Heart right ventricle (tissue), 16 donors: Measurements from ENCODE around the gene FAM168A. TPM values are rescaled to one million over a fixed set of nuclear protein-coding genes. Genes with fewer than 3 reads are reported as not detected.
"Not testable (repeated sequence)": the region's sequence is repeated elsewhere in the genome, so short reads cannot be mapped to it uniquely, and the experiment has no call there.

Experiments used
- ATAC-seq, 8 donors: fragments of 200-7000 bp; cut with Tn5 transposase; one replicate each; pipeline ENCODE4 v1.9.1; 2020; ENCODE audit warnings: mild to moderate bottlenecking in 8 of 8, moderate library complexity in 8 of 8, moderate number of reproducible peaks in 1 of 8
- DNase-seq, 2 donors: peaks; one replicate each; pipeline ENCODE4 v3.0.0-alpha.2; 2020
- H3K27ac ChIP-seq, 10 donors: fragments of 200-600 bp; sonication (generic) in 2 of 10; one replicate each; pipeline versions ENCODE4 v1.5.0 to v1.8.0; 2020 to 2022; ENCODE audit warnings: mild to moderate bottlenecking in 3 of 10
- H3K27me3 ChIP-seq, 7 donors: fragments of 200-600 bp; one replicate each; pipeline ENCODE4 v1.8.0; 2021 to 2022; ENCODE audit warnings: mild to moderate bottlenecking in 2 of 7
- H3K36me3 ChIP-seq, 9 donors: fragments of 200-600 bp; sonication (generic) in 1 of 9; one replicate each; pipeline versions ENCODE4 v1.5.0 to v1.8.0; 2020 to 2022; ENCODE audit warnings: mild to moderate bottlenecking in 2 of 9
- H3K4me1 ChIP-seq, 9 donors: fragments of 200-600 bp; sonication (generic) in 1 of 9; one replicate each; pipeline versions ENCODE4 v1.5.0 to v1.8.0; 2020 to 2022; ENCODE audit warnings: mild to moderate bottlenecking in 4 of 9
- H3K4me3 ChIP-seq, 10 donors: fragments of 200-600 bp; sonication (generic) in 2 of 10; one replicate each; pipeline versions ENCODE4 v1.5.0 to v1.8.0; 2020 to 2022; ENCODE audit warnings: mild to moderate bottlenecking in 7 of 10, moderate library complexity in 2 of 10
- H3K9me3 ChIP-seq, 11 donors: fragments of 200-600 bp in 10 of 11; sonication (generic) in 2 of 11; one replicate each; pipeline versions ENCODE4 v1.5.0 to v1.8.0; 2013 to 2022; ENCODE audit warnings: mild to moderate bottlenecking in 2 of 11, control low read depth in 1 of 11, moderate library complexity in 1 of 11
- CTCF ChIP-seq, 9 donors: fragments of 200-600 bp; sonication (generic) in 2 of 9; IDR thresholded peaks; one replicate each; pipeline versions ENCODE4 v1.5.0 to v1.8.0; 2021 to 2022; ENCODE audit warnings: antibody characterized with exemption in 9 of 9, mild to moderate bottlenecking in 5 of 9, moderate library complexity in 1 of 9
- WGBS, 2 donors: extraction: QIAGEN DNeasy Blood & Tissue Kit; methylation state at CpG; one replicate each; pipeline ENCODE4 v1.1.7; 2013; ENCODE audit warnings: inconsistent platforms in 1 of 2; 5-methylcytosine and 5-hydroxymethylcytosine counted together
- intact Hi-C, 10 donors: fragments of 100-400 bp; cut with DNase I; formaldehyde crosslinking; loops; one replicate each; pipeline versions ENCODE4 v1.11.1 to v1.14.2; 2022
- polyA plus RNA-seq, 2 donors: library from polyadenylated mRNA; stranded (reverse); fragments of 200-250 nt; gene quantifications; one replicate each; pipeline ENCODE4 v1.2.3, GENCODE V29; 2013
- total RNA-seq, 10 donors: library from RNA; stranded (reverse); fragmentation: NEBNext Ultra II Directional in 3 of 10; extraction: Animal tissue kit (Norgen Biotek cat#: 25700) in 3 of 10; gene quantifications; one replicate each; pipeline versions ENCODE4 v1.2.1 to v1.2.4, GENCODE V29; 2021 to 2023
- donor health status: Arrhythmogenic right ventricular cardiomyopathy.
- donor health status: ischemic (EF 13 %, LVEDD 7.1; RV severe dilation, severe dysfunction).
- donor health status: healthy with polysubstance abuse.
- donor health status: DM: no; HTN: yes; CAD: no.
- donor health status: DM: no; HTN: no; CAD: no.
- donor health status: ischemic (EF 25% LVEDD 6.9; RV normal size, moderate dysfunction).
- donor health status: ischemic (EF 25% LVEDD 5.7; RV mildly dilated, moderate dysfunction).
- donor health status: healthy.
- donor health status: DM: yes; HTN: yes; CAD: no.
- donor health status: Ischemic cardiomyopathy.
- donor health status: ischemic (EF 35%, LVEDD 5.7; RV mildly dilated, moderate dysfunction).
- donor health status: nonischemic (EF 11% LVEDD 7.7; RV severe dilation, severe dysfunction).
- donor health status: DM: yes; HTN: yes; CAD: no.
- donor health status: PGD.
- donor health status: ischemic (EF 29% LVEDD 5.4; RV normal size, mild dysfunction).
- donor health status: nonischemic (EF 23%, LVEDD 6.1; RV moderate dilation, normal function).

Gene FAM168A
- total and polyA plus RNA-seq, 12 donors = 7.9 to 37.1 (median 31.8) TPM

GRCh38 chr11:73451896-73452295, 146.0 kb downstream of the FAM168A start:
- ATAC-seq = no peak
- H3K27me3 ChIP-seq = no peaks in the 10 kb centered on the region
- DNase-seq = no peak
- no peaks in the 10 kb centered on the region for H3K9me3 ChIP-seq
- H3K4me3 ChIP-seq = no peak overlapping the region
- H3K4me1 ChIP-seq = peaks cover 0 to 28% (median 4%) of the 10 kb centered on the region in 9 donors
- TF ChIP-seq CTCF (IDR thresholded peaks at IDR 0.05) = no peak
- intact Hi-C loops = no loop called here
- no peak overlapping the region for H3K27ac ChIP-seq
- H3K36me3 ChIP-seq = no peaks in the 10 kb centered on the region

DNA sequence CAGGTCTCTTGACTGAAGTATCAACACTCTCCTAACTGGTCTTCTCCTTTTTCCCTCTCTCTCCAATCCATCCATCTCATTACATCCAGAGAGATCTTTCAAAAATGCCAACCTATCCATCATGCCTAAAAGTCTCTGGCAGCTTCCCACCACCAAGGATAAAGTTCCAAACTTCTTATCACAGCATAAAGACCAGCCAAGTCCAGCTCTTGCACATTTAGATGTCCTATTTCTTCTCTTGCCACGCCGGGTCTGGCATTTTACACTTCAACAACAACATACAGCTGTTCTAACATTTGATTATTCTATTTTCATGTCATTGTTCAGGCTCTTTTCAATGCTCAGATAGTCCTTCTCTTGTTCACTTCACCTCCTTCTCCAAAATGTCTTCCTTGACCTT, 151.1 kb downstream of the FAM168A start:
- 36 to 66% methylated on average over 2 of the region's 2 CpGs for WGBS, 2 donors
- TF ChIP-seq CTCF (IDR thresholded peaks at IDR 0.05) = no peak
- ATAC-seq (peak in 2 of 8 donors; percentile 51), DNase-seq (no peak)
- Histone ChIP-seq H3K4me1 (peaks cover 0 to 29% (median 17%) of the 10 kb centered on the region in 9 donors), H3K4me3 (no peak overlapping the region), H3K36me3 (no peaks in the 10 kb centered on the region), H3K27ac (peak overlapping the region in 1 of 10 donors; percentile 15), H3K27me3 (no peaks in the 10 kb centered on the region), H3K9me3 (no peaks in the 10 kb centered on the region)
- intact Hi-C loops = no loop called here

GRCh38 chr11:73445980-73446379, 151.9 kb downstream of the FAM168A start:
- TF ChIP-seq CTCF (IDR thresholded peaks at IDR 0.05) = no peak
- no peak for ATAC-seq
- Histone ChIP-seq H3K4me1 (peaks cover 0 to 29% (median 17%) of the 10 kb centered on the region in 9 donors), H3K27me3 (no peaks in the 10 kb centered on the region), H3K9me3 (no peaks in the 10 kb centered on the region), H3K36me3 (no peaks in the 10 kb centered on the region), H3K27ac (no peak overlapping the region), H3K4me3 (no peak overlapping the region)
- intact Hi-C loops = no loop called here
- DNase-seq = no peak

DNA sequence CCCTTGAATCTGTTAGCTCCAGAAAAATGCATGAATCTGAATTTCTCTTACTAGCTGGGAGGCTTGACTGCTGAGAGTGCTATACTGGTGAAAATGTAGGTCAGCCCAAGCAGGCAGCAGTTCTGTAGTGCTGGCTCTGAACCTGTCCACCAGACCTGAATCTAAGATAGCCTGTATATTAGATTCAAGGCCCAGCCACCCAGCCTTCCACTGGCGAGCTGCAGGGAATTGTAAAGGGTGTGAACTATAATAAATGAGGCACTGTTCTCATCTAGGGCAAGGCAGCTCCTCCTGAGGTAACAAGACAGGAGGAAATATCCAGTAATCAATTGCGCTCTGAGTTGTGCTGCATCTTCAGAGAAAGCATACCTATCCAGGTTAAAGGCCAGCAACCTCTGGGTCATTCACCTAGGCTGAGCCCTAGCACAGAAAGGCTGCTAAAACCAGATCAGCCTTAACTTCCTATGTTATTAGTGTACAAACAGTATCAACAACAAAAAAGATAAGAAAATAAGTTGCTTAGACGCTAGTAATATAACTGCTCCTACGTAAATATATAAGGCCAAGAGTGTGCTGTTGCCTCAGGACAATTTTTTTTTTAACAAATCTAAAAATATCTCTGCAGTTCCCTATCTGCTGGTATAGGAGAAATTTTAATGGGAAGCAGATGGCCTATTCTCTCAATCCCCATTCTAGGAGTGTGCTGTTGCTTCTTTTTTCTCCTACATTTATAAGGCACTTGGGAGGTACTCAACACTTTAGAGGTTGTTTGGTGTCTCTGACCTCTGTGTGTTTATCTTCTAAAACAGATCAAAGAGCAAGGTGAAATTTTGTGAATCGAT, 158.7 kb downstream of the FAM168A start:
- Histone ChIP-seq H3K27ac (peak overlapping the region in 3 of 10 donors; percentile 19 to 49 (median 31)), H3K4me1 (peaks cover 0 to 42% (median 31%) of the 10 kb centered on the region in 9 donors), H3K4me3 (no peak overlapping the region), H3K9me3 (no peaks in the 10 kb centered on the region), H3K36me3 (no peaks in the 10 kb centered on the region), H3K27me3 (no peaks in the 10 kb centered on the region)
- TF ChIP-seq CTCF (IDR thresholded peaks at IDR 0.05) = no peak
- ATAC-seq = peak in 3 of 8 donors; percentile 27 to 63 (median 55)
- WGBS, 2 donors = 65 to 75% methylated on average over 5 of the region's 5 CpGs
- DNase-seq = no peak
- intact Hi-C loops = no loop called here

DNA sequence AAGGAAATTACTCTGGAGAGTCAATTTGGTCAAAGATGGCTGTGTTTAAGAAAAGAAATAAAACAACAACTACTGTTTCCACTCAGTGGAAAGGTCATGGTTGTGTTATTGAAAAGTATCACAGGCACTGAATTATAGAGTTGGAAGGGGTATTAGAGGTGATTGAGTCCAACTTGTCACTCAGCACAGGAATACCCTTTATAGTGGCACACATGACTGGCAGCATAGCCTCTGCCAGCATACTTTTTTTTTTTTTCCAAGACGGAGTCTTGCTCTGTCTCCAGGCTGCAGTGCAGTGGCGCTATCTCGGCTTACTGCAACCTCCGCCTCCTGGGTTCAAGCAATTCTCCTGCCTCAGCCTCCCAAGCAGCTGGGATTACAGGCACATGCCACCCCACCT, 161.1 kb downstream of the FAM168A start:
- WGBS, 2 donors = 85 to 86% methylated on average over 4 of the region's 4 CpGs
- not testable (repeated sequence) for DNase-seq

More for the DNA sequence above, 161.1 kb downstream of the FAM168A start:
- H3K36me3 ChIP-seq, intact Hi-C loops, H3K4me3 ChIP-seq, H3K27me3 ChIP-seq, ATAC-seq, H3K9me3 ChIP-seq: not testable (repeated sequence)
- Histone ChIP-seq H3K4me1 (peaks cover 0 to 42% (median 27%) of the 10 kb centered on the region in 9 donors), H3K27ac (peak overlapping the region in 1 of 10 donors; percentile 15)
